Germinal center (tissue), 1 donor: ENCODE results near the gene MVK.

Source experiments
- DNase-seq: peaks from one replicate; pipeline ENCODE4 v3.0.0; 2012; ENCODE audit warnings: mixed read lengths, low spot score

MVK gene

GRCh38 chr12:109608793-109609192 lies 35.2 kb downstream of the MVK start:
- no peak for DNase-seq

- DNase-seq, result no peak
Measured at GRCh38 chr12:109609342-109609741, 35.7 kb downstream of the MVK start.

- no peak for DNase-seq
Measured at GRCh38 chr12:109610523-109610922, 36.9 kb downstream of the MVK start.

- DNase-seq, result no peak
Measured at GRCh38 chr12:109611223-109611622, 37.6 kb downstream of the MVK start.

DNA sequence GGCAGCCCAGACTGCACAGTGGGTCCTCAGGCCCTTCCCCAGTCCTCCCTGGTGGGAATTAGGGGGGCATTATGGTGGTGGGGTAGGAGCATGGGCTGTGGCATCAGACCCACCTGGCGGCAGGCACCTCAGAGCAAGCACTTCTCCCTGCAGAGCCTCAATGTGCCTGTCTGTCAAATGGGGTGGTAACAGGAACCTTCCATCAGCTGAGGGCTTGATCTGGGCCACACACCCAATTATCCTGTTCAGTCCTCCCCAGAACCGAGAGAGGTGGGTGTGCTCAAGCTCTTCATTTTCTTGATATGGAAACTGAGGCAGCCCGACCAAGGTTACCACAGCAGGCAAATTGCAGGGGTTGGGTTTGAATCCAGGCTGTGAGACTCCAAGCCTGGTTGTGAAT lies 38.4 kb downstream of the MVK start:
- no peak for DNase-seq

- no peak for DNase-seq
Measured at GRCh38 chr12:109612975-109613502, 39.4 kb downstream of the MVK start.

DNA sequence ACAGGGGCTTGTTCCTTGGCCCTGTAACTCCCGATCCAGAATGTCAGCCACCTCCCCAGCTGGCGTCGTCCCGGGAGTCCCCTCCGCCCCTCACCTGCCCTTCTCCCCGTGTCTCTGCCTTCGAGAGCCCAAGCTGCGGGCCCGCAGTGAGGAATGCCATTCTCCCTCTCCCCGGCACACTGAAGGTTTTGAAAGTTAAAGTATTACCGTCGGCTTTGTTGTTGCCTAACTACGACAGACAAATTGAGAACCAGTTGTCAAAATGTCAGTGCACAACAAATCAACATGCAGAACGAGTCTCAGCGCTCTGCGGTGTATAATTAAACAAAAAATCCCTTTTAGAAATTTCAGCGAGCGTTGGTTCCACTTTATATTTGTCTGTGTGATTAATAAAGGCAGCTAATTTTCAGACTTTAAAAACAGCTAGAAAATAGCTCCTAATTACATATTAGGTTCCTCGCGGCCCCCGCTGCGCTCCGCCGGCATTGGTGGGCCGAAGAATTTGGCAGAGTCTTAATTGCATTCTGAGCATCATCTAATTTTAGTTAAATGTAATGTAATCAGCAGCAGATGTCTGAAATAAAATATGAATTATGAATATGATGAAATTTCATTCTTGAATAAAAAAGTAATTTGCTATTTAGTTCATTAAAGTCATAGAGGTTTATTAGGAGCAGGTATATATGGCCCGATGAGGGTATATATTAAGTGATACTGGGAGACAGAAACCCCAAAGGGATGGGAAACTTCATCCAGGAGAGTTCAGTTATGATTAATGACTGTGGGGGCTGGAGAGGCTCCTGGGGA lies 40.3 kb downstream of the MVK start:
- DNase-seq, result no peak

DNA sequence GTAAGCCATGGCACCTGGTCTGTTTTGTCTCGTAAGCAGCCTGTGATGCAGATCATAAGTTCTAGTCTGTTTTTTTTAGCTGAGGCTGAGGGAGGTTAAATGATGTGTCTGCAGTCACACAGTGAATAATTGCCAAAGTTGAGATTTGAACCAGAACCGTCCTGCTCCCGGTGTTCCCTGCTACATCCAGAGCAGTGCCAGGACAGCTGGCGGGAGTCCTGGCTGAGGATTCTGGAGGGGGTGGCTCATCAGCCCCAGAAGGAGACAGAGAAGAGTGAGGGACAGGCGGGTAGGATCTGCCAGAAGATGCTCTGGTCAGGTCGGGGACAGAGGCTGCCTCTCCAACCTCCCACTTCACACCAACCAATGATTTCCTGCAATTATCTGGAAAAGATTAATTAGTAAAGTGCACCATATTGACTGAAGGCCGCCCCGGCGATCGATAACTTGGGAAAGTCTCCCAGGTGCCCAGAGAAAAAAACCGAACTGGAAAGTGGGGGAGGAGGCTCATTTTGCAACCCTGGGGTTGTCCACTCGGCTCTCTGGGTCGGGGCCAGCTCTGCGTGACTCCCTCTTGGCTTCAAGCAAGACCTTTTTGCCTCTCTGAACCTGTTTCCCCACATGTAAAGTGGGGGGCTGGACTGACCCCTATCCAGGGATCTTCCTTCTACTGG lies 42.1 kb downstream of the MVK start:
- DNase-seq, result no peak

- DNase-seq, result no peak
Measured at GRCh38 chr12:109617491-109617890, 43.9 kb downstream of the MVK start.

GRCh38 chr12:109618082-109618481 lies 44.5 kb downstream of the MVK start:
- no peak for DNase-seq

GRCh38 chr12:109619002-109619604 lies 45.5 kb downstream of the MVK start:
- no peak for DNase-seq

DNA sequence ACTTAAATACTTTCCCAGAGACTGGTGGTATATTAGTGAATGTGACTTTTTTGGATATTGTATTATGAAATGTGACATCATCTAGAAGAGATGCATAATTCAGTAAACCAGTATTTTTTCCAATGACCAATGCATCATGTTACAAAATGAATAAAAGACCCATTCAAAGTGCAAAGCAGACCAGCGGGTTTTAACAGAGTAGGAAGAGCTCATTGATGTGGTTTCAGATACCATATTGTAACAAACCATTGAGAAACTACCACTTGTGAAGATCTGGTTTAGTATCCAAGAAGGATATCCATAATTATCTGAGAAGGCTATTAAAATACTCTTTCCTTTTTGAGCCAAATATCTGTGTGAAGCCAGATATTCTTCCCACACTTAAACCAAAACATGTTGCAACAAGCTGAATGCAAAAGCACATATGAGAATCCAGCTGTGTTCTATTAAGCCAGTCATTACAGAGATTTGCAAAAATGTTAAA lies 47.7 kb downstream of the MVK start:
- no peak for DNase-seq

DNA sequence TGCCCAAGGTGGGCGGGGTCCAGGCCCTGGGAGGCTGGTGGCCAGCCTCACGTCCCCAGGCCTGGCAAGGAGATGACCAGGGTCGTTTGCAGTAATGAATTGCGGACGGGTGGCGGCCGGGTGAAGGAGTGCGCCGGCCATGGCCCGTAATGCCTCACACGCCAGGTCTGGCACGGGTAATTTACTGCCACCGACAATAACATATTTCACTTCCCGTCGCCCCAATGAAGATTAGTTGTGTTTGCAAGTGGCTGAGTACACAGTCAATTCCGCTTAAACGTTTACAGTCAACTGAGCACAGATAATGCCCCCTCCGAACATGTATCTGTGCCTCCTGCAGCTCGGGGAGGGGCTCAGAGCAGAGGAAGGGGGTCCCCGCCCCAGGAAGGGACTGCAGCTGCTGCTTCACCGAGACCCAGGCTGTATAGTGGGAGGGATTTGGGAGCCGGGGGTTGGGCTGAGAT lies 48.3 kb downstream of the MVK start:
- no peak for DNase-seq

DNA sequence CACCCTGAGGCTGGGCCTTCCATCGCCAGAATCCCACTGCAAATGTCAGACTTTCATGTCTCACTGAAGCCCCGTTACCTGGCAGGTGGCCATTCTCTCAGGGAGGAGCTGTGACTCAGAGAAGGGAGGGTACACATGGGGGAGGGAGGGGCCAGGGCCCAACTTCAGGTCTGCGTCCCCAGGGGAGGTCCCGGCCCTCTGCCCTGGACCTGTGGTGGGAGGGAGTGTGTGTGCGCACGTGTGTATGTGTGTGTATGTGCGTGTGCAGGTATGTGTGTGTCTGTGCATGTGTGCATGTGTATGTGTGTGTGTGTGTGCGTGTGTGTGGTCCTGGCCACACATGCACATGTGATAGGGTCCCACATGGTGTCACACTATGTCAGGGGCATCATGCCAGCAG lies 50.9 kb downstream of the MVK start:
- DNase-seq, result no peak

DNA sequence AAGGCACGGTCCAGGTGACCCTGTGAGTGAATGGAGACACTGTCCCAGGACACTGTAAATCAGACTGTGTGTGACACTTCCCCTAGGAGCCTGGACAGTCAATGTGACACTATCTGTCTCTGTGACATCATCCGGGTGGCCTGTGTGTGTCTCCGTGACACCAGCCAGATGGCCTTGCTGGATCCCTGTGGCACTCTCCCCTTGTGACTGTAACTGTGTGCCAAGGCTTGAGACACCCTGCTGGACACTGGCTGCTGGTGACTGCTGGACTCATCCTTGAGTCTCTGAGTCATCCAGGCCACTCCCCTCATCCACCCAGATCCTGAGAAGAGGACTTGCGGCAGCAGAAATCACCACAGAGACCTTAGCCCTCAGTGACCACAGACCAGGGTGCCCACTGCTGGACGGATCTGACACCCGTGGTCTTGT lies 51.6 kb downstream of the MVK start:
- no peak for DNase-seq

DNA sequence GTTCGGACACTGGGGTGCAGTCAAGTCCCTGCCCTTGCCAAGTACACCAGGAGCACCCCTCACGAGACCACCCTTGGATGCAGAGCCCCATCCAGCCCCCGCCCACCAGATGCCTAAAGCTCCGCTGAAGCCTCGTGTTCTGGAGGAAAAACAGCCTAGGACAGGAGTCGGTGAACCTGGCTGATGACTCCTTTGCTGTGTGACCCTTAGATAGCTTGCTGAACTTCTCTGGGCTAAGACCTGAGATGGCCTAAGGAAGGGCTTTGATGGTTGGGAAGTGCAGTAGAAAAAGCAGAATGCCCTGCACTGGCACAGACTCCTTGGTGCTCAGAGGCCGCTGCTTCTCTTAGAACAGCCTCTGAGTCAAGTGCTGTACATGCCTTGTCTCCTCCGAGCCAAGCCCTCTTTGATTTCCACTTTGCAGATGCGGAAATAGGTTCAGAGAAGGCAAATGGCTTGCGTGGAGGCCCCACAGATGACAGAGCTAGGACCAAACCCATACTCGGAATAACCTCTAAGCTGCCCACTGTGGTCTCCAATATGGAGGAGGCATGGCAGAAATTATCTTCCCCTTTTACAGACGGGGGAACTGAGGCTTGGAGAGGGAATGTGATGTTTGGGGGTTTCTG lies 52.3 kb downstream of the MVK start:
- DNase-seq, result no peak

- DNase-seq, result no peak
Measured at GRCh38 chr12:109626378-109627115, 53.0 kb downstream of the MVK start.

GRCh38 chr12:109627633-109628032 lies 54.0 kb downstream of the MVK start:
- DNase-seq, result no peak

GRCh38 chr12:109630107-109630506 lies 56.5 kb downstream of the MVK start:
- no peak for DNase-seq

- no peak for DNase-seq
Measured at GRCh38 chr12:109630815-109631214, 57.2 kb downstream of the MVK start.

GRCh38 chr12:109631302-109631701 lies 57.7 kb downstream of the MVK start:
- DNase-seq, result no peak

DNA sequence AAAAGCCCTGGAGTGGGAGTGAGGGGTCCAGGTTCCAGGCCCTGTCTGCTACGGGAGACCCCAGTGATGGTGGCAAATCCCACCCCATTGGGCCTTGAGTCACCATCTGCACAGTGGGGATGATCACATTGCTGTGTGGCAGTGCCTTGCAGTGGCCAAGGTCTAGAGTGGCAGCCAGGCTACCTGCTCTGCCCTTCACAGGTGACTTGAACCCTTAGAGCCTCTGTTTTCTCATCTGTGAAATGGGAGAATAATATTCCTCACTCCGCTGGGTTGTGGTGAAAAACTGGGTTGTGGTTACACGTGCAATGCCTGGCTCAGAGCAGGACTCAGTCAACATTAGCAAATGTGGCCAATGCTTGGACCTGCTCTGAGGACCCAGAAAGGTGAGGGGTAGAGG lies 58.2 kb downstream of the MVK start:
- DNase-seq, result no peak
